ENCODE measurements around the gene PARG. TPM values are rescaled to one million over a fixed set of nuclear protein-coding genes. Genes with fewer than 3 reads are reported as not detected.

Gene PARG
- total and polyA plus RNA-seq, 2 donors (not counting 3 experiments of a cell fraction or from before 2014, with no cell fraction given) = 6.1 to 27.6 TPM

DNA sequence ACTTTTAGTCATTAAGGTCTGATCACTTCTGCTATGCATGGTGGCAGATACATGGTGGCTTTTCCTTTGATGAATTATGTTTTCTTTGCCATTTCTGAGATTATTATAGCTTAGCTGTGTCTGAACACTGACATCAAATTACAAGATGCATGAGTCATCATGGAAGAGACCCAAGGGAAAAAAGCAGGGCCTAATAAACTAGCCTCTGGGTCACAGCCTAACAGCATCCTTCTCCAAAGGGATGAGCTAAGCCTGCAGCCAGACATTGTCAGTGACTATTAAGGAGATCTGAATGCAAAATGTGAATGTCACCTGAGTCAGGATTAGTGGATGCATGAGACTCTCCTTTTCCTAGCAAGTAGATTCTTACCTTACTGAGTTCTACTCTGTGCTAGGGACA lies 160.6 kb downstream of the PARG start:
- FAIRE-seq (no peak), DNase-seq (ENCODE audit: low read depth, low spot score) (no peak)
- H3K9me3 ChIP-seq (replicated peaks; ENCODE audit: control insufficient read depth, insufficient read depth, low read length) = no peaks in the 10 kb centered on the region
- H3K79me2 ChIP-seq (ENCODE audit: control insufficient read depth, insufficient read depth, low read length) = no peaks in the 10 kb centered on the region
- no peak overlapping the region for H3K4me3 ChIP-seq (replicated peaks in 1 of 3; ENCODE audit: insufficient read depth in 1 of 3, low read depth in 1 of 3, low read length in 3 of 3)
- no peak overlapping the region for H3K4me2 ChIP-seq (ENCODE audit: insufficient read depth, low read length)
- dilution Hi-C loops (cut with MboI; ENCODE audit: extremely low pct_ligation_motif_present, low sequenced_read_pairs) (no loop called here), intact Hi-C loops (cut with micrococcal nuclease) (no loop called here)
- H3K27me3 ChIP-seq (ENCODE audit: control insufficient read depth in 2 of 2, insufficient read depth in 2 of 2, low read length in 2 of 2) = peaks cover 2 to 4% of the 10 kb centered on the region in 2 experiments
- no peak for TF ChIP-seq EZH2 (IDR thresholded peaks at IDR 0.05; ENCODE audit: borderline replicate concordance, low read depth, low read length, severe bottlenecking)
- no peak for TF ChIP-seq JUN (IDR thresholded peaks at IDR 0.05; ENCODE audit: borderline replicate concordance, insufficient read depth, insufficient read length, low read depth)
- no peak for TF ChIP-seq MYC (IDR thresholded peaks at IDR 0.05; ENCODE audit: low read depth, low read length)
- TF ChIP-seq MAX (IDR thresholded peaks at IDR 0.05; ENCODE audit: insufficient read depth, insufficient read length) = no peak
- TF ChIP-seq POLR2A (IDR thresholded peaks at IDR 0.05; ENCODE audit: low read depth, low read length) = no peak
- no peak for TF ChIP-seq FOS (IDR thresholded peaks at IDR 0.05; ENCODE audit: borderline replicate concordance, insufficient read depth, low read length)
- TF ChIP-seq GATA2 (IDR thresholded peaks at IDR 0.05; ENCODE audit: insufficient read depth, insufficient read length, low read depth, low read length) = no peak
- no peak for TF ChIP-seq POLR2AphosphoS5 (IDR thresholded peaks at IDR 0.05; ENCODE audit: insufficient read depth, low read depth, low read length)
- no peak for TF ChIP-seq CTCF (IDR thresholded peaks at IDR 0.05; ENCODE audit: extremely low read depth in 1 of 2, insufficient read depth in 1 of 2, low read depth in 1 of 2, low read length in 2 of 2)
- H3K9ac ChIP-seq (replicated peaks; ENCODE audit: extremely low read depth, insufficient read depth, low read length) = no peak overlapping the region
- no peak overlapping the region for H2AFZ ChIP-seq (ENCODE audit: low read depth, low read length)
- ChIA-PET POLR2A (no interaction called here), CTCF (interaction anchor here (1.0 kb wide), 1 partner anchor 10 kb away, joined by 3 read pairs; no protein-coding TSS in a partner anchor)
- H4K20me1 ChIP-seq (replicated peaks; ENCODE audit: control insufficient read depth, extremely low read depth, insufficient read depth, low read length) = no peaks in the 10 kb centered on the region
- H3K36me3 ChIP-seq (ENCODE audit: control insufficient read depth in 2 of 2, extremely low read depth in 1 of 2, insufficient read depth in 2 of 2, low read length in 2 of 2) = no peaks in the 10 kb centered on the region
- no peaks in the 10 kb centered on the region for H3K4me1 ChIP-seq (ENCODE audit: control insufficient read depth, extremely low read depth, insufficient read depth, low read length)
- BruUV-seq (replicated peaks) = no TSS peak
- H3K27ac ChIP-seq (ENCODE audit: insufficient read depth, low read depth, low read length) = no peak overlapping the region
- H3K9me1 ChIP-seq (replicated peaks; ENCODE audit: control insufficient read depth, extremely low read depth, insufficient read depth, low read length) = no peaks in the 10 kb centered on the region

Data from endothelial cell of umbilical vein (primary cell).